Liver (tissue), 9 donors: ENCODE data around the gene HS6ST3. TPM values are rescaled to one million over a fixed set of nuclear protein-coding genes. Genes with fewer than 3 reads are reported as not detected.

Experiments
- DNase-seq: peaks from one replicate; pipeline ENCODE4 v3.0.0-alpha.2; 2017; ENCODE audit warnings: low spot score
- H3K27ac ChIP-seq, 2 donors: one replicate each; pipeline ENCODE4 v1.7.0; 2013; ENCODE audit warnings: inconsistent platforms in 2 of 2, low read length in 2 of 2, control low read depth in 1 of 2, low read depth in 1 of 2, mild to moderate bottlenecking in 1 of 2
- H3K27me3 ChIP-seq, 4 donors: one replicate each; pipeline versions ENCODE4 v1.6.1 to v1.7.0; 2013; ENCODE audit warnings: low read length in 3 of 4, inconsistent platforms in 1 of 4, mild to moderate bottlenecking in 1 of 4, moderate library complexity in 1 of 4; ENCODE audit not compliant: control insufficient read depth in 4 of 4, insufficient read depth in 4 of 4
- H3K36me3 ChIP-seq, 4 donors: one replicate each; pipeline versions ENCODE4 v1.6.1 to v1.7.0; 2013; ENCODE audit warnings: low read length in 3 of 4, mild to moderate bottlenecking in 3 of 4, low read depth in 1 of 4, moderate library complexity in 1 of 4; ENCODE audit not compliant: control insufficient read depth in 4 of 4, insufficient read depth in 3 of 4
- H3K4me1 ChIP-seq, 4 donors: one replicate each; pipeline versions ENCODE4 v1.6.1 to v1.7.0; 2013; ENCODE audit warnings: low read length in 3 of 4, mild to moderate bottlenecking in 3 of 4, moderate library complexity in 1 of 4; ENCODE audit not compliant: control insufficient read depth in 4 of 4, insufficient read depth in 4 of 4
- H3K4me3 ChIP-seq, 3 donors: one replicate each; pipeline versions ENCODE4 v1.6.1 to v1.7.0; 2013; ENCODE audit warnings: low read length in 3 of 3, control low read depth in 1 of 3, low read depth in 1 of 3, mild to moderate bottlenecking in 1 of 3
- H3K9ac ChIP-seq, 2 donors: one replicate each; pipeline ENCODE4 v1.7.0; 2013; ENCODE audit warnings: low read length in 2 of 2, mild to moderate bottlenecking in 2 of 2, moderate library complexity in 2 of 2, control low read depth in 1 of 2, low read depth in 1 of 2
- H3K9me3 ChIP-seq, 4 donors: one replicate each; pipeline versions ENCODE4 v1.6.1 to v1.7.0; 2013; ENCODE audit warnings: low read length in 3 of 4; ENCODE audit not compliant: control insufficient read depth in 4 of 4
- CTCF ChIP-seq: fragments of 150-350 bp; IDR thresholded peaks from 2 replicates; pipeline ENCODE4 v1.5.1; 2017; ENCODE audit warnings: improper control_type of control experiment, low read depth, low read length; ENCODE audit not compliant: missing input control
- EGR1 ChIP-seq, 2 donors: IDR thresholded peaks; 2 replicates each; pipeline ENCODE4 v1.6.1; 2016 to 2018; ENCODE audit warnings: antibody characterized with exemption in 2 of 2, low read depth in 2 of 2
- FOXA2 ChIP-seq: IDR thresholded peaks from 2 replicates; pipeline ENCODE4 v1.6.1; 2016; ENCODE audit warnings: antibody characterized with exemption
- HNF4A ChIP-seq, 2 donors: conservative IDR thresholded peaks; 2 replicates each; pipeline ENCODE4 v1.6.1; 2016; ENCODE audit warnings: antibody characterized with exemption in 2 of 2, mild to moderate bottlenecking in 2 of 2
- HNF4G ChIP-seq: IDR thresholded peaks from 2 replicates; pipeline ENCODE4 v1.6.1; 2016; ENCODE audit warnings: antibody characterized with exemption
- JUND ChIP-seq, 2 donors: IDR thresholded peaks; 2 replicates each; pipeline ENCODE4 v1.6.1; 2016; ENCODE audit warnings: antibody characterized with exemption in 2 of 2
- NR2F2 ChIP-seq: IDR thresholded peaks from 2 replicates; pipeline ENCODE4 v1.6.1; 2016; ENCODE audit warnings: antibody characterized with exemption
- RAD21 ChIP-seq, 2 donors: IDR thresholded peaks; 2 replicates each; pipeline ENCODE4 v1.6.1; 2016; ENCODE audit warnings: antibody characterized with exemption in 2 of 2, mild to moderate bottlenecking in 2 of 2
- REST ChIP-seq: IDR thresholded peaks from 2 replicates; pipeline ENCODE4 v1.6.1; 2016; ENCODE audit warnings: antibody characterized with exemption, mild to moderate bottlenecking
- RXRA ChIP-seq, 2 donors: IDR thresholded peaks; 2 replicates each; pipeline ENCODE4 v1.6.1; 2017 to 2018; ENCODE audit warnings: antibody characterized with exemption in 2 of 2, mild to moderate bottlenecking in 1 of 2
- TAF1 ChIP-seq: conservative IDR thresholded peaks from 2 replicates; pipeline ENCODE4 v1.6.1; 2016; ENCODE audit warnings: antibody characterized with exemption, mild to moderate bottlenecking
- ZBTB33 ChIP-seq: IDR thresholded peaks from 2 replicates; pipeline ENCODE4 v1.6.1; 2016; ENCODE audit warnings: antibody characterized with exemption
- WGBS: extraction: QIAGEN DNeasy Blood & Tissue Kit; methylation state at CpG from one replicate; pipeline ENCODE4 v1.1.7; 2013; 5-methylcytosine and 5-hydroxymethylcytosine counted together
- polyA plus RNA-seq, 2 donors: library from polyadenylated mRNA; stranded (reverse) in 1 of 2; unstranded in 1 of 2; fragments of 200-250 nt in 1 of 2; fragments of >200 nt in 1 of 2; fragmentation: Nextera tagmentation in 1 of 2; extraction: Ambion mirVana in 1 of 2; gene quantifications; one replicate each; pipeline versions ENCODE4 v1.2.1 to v1.2.3, GENCODE V29; 2013 to 2015
- total RNA-seq, 2 donors: library from RNA; depleted of rRNA; stranded (reverse); fragments of >200 nt; gene quantifications; one replicate each; pipeline ENCODE4 v1.2.3, GENCODE V29; 2014
- TF ChIP-seq, protein P1 (sequence below): IDR thresholded peaks from 2 replicates; pipeline ENCODE4 v1.6.1; 2016; ENCODE audit warnings: antibody characterized with exemption
- TF ChIP-seq, protein P2 (sequence below): IDR thresholded peaks from 2 replicates; pipeline ENCODE4 v1.6.1; 2016; ENCODE audit warnings: antibody characterized with exemption
- donor health status: healthy.
- donor health status: healthy.
- donor health status: healthy.
- donor health status: healthy.
- donor health status: healthy.

Gene HS6ST3
- total and polyA plus RNA-seq, 4 donors, result under 0.01 TPM; not detected in 3

- Histone ChIP-seq H3K27me3 (peaks cover 2 to 17% (median 13%) of the 10 kb centered on the region in 4 donors), H3K4me3 (no peak overlapping the region), H3K9me3 (no peaks in the 10 kb centered on the region), H3K9ac (no peak overlapping the region), H3K36me3 (no peaks in the 10 kb centered on the region), H3K4me1 (peaks cover 10 to 19% (median 15%) of the 10 kb centered on the region in 4 donors), H3K27ac (no peak overlapping the region)
- no peak for TF ChIP-seq HNF4G
- no peak for TF ChIP-seq REST
- no peak for TF ChIP-seq RXRA (IDR thresholded peaks at IDR 0.05)
- TF ChIP-seq HNF4A (conservative IDR thresholded peaks at IDR 0.05), result no peak
- no peak for TF ChIP-seq TAF1
- no peak for TF ChIP-seq RAD21 (IDR thresholded peaks at IDR 0.05)
- no peak for DNase-seq
- 91% methylated on average over 1 of the region's 1 CpG for WGBS
These were observed 3.2 kb upstream of the HS6ST3 start for GRCh38 chr13:96086736-96087135.

- no peak for TF ChIP-seq RXRA (IDR thresholded peaks at IDR 0.05)
- no peak for TF ChIP-seq FOXA2
- no peak for TF ChIP-seq EGR1 (IDR thresholded peaks at IDR 0.05; ENCODE audit: low read depth in 2 of 2)
- TF ChIP-seq, protein P1, sequence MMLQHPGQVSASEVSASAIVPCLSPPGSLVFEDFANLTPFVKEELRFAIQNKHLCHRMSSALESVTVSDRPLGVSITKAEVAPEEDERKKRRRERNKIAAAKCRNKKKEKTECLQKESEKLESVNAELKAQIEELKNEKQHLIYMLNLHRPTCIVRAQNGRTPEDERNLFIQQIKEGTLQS, result no peak
- TF ChIP-seq ZBTB33, result no peak
- TF ChIP-seq NR2F2, result no peak
- no peak for TF ChIP-seq RAD21 (IDR thresholded peaks at IDR 0.05)
- TF ChIP-seq, protein P2, sequence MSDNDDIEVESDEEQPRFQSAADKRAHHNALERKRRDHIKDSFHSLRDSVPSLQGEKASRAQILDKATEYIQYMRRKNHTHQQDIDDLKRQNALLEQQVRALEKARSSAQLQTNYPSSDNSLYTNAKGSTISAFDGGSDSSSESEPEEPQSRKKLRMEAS, result no peak
- no peak for TF ChIP-seq HNF4A (conservative IDR thresholded peaks at IDR 0.05)
- TF ChIP-seq CTCF, result no peak
- no peak for TF ChIP-seq TAF1
- TF ChIP-seq JUND (IDR thresholded peaks at IDR 0.05), result no peak
- Histone ChIP-seq H3K9me3 (no peaks in the 10 kb centered on the region), H3K4me3 (no peak overlapping the region), H3K4me1 (peaks cover 10 to 20% (median 13%) of the 10 kb centered on the region in 4 donors), H3K36me3 (no peaks in the 10 kb centered on the region), H3K27me3 (peaks cover 3 to 18% (median 14%) of the 10 kb centered on the region in 4 donors), H3K9ac (no peak overlapping the region), H3K27ac (no peak overlapping the region)
- no peak for DNase-seq
- 58% methylated on average over 4 of the region's 4 CpGs for WGBS
These were observed 768 bp upstream of the HS6ST3 start for GRCh38 chr13:96089139-96089538.
